GM18498 (cell line): ENCODE data around the gene CCHCR1.

Experiments
- ATAC-seq: cut with Tn5 transposase; IDR thresholded peaks from one replicate; pipeline ENCODE4 v1.9.1; 2021; ENCODE audit warnings: mild to moderate bottlenecking, moderate library complexity; ENCODE audit not compliant: unreplicated experiment

The CCHCR1 gene

DNA sequence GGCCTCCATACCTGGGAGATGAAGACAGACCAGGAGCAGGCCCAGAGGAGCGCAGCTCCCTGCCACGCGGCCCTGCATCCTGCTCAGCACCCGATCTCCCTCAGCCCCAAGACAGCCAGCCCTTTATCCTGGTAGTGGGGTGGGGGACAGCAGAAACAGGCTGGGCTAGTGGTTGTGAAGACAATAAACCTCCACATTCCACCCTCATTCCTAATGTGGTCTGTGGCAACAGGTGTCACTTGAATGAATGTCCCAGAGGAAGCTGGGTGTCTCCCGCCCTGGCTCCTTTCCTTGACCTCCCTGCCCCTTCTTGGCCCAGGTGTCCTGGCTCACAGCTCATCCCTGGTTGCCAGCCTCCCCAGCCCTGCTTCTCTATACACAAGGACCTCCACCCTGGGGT, 45.1 kb downstream of the CCHCR1 start, which contains the start of gene C6orf15:
Gene C6orf15, minus strand, starts transcription at position 98 of the 400 bp plus-strand sequence. Its CDS starts 20 bp downstream, at position 78.
- no peak for ATAC-seq

DNA sequence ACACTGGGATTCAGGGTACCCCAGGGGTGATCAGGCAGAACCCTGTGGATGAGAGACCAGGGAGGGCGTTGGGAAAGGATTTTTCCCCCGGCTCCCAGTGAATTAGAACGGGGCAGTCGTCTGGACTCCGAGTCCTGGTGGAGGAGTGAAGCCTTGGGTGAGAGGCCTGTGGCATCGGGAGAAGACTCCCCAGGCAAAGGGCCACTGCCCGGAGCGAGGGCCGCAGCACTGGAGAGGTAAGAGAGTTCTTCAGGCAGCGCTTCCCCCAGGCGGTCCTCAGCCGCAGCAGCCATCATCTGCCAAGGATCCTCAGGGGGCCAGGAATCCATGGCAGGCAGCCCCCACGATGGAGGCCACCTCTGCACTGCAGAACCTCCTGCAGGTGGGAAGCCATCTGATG, 45.9 kb downstream of the CCHCR1 start:
- no peak for ATAC-seq

DNA sequence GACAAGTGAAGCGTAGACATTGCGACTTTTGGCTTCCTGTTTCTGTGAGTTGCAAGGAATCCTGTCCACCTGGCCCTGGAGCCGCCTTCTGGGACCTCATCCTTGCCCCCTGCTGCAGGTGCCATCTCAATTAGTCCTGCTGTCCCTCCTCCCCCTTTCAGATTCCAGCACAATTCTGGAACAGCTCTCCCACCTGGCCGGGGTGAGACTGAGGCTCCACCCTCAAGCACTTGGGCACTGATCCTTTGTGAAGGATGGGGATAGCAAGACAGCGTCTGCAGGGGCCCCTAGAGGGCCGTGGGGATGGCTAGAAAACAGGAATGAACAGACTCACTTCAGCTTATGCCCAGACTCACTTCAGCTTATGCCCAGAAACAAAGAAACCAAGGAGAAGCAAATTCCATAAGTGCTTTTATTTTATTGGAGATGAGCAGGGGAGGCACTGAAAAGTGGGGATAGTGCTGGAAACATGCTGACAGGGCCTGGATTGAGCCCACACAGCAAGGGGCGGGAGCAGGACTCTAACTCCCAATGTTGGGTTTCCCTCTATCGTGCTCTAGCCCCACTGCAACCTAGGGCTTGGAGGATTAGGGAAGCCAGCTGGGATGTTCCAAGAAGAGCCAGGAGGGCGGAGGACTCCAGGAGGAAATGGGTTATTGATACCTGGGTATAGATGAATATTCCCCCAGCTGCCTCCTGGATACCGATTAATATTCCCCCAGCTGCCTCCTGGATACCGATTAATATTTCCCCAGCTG, 46.6 kb downstream of the CCHCR1 start:
- no peak for ATAC-seq

DNA sequence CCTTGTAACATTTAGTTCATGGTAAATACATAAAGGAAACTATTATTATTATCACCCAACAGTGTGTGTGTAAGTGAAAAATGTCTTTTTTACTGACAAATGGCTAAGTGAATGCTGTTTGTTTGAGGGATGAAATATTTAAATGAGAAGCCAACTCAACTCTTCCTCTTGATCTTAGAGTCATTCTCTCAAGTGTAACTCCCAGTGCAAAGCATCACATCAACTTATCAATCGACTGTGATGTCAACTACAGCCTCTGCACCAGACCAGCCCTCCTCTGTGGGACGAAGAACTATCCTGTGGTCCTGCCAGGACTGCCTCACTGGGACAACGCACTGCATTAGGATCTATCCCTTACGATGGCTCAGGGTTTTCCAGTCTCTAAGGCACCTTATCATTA, 50.5 kb downstream of the CCHCR1 start:
- ATAC-seq: no peak

DNA sequence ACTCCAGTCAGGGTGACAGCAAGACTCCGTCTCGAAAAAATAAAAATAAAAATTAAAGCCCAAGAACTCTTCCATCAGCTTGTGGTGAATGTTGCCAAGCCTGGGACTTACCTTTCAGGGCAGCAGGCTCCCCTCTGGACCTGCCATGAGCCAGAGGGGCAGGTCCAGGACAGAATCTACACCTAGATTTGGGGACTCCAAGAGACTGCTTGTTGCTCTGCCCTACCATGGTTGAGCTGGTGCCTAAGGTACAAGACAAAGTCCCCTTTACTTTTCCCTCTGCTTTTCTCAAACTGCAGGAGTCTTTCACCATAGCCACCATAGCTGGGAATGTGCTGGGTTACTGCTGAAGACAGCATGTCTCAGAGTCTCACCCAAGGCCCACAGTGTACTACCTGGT, 54.5 kb downstream of the CCHCR1 start:
- ATAC-seq: no peak

DNA sequence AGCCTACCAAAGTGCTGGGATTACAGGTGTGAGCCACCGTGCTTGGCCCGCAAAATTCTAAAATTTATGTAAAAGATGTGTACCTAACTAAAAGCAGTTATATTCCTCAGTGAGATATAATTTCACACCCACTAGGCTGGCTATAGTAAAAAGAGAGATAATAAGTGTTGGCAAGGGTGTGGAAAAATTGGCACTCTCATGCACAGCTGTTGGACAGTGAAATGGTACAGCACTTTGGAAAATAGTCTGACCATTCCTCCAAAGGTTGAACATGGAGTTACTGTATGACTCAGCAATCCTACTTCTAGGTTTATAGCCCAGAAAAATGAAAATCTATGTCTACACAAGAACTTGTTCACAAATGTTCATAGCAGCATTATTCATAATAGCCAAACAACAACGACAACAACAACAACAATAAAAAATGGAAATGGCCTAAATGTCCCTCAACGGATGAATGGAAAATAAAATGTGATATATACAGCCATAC, 59.1 kb downstream of the CCHCR1 start:
- ATAC-seq: no peak

DNA sequence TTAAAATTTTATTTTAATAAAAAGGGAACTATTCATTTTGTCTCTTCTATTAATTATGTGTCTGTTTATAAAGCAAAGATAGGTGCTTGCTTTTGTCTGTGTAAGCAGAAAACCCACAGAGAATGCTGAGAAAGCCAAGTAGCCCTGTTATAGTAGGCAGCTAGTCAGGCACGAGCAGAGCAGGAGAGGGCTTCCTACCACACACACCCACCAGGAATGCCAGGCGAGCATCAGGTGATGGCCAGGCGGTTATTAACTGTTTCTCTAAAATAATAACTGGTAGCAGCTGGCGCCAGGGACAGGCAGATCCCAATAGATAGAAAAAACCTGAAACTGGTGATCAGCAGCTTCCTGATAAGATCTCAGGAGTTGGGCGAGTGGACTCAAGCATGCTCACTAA, 60.9 kb downstream of the CCHCR1 start:
- ATAC-seq: no peak

DNA sequence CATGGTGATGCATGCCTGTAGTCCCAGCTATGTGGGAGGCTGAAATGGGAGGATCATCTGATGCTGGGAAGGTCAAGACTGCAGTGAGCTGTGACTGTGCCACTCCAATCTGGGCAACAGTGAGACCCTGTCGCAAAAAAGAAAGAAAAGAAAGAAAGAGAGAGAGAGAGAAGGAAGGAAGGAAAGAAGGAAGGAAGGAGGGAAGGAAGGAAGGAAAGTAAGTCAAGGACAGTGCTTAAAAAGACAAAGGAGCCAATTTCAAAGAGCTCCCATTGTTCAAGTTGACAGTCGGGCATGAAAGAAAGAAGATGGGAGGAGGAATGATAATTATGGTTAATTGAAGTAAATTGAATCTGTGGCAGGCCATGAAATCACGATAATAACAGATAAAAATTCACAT, 61.4 kb downstream of the CCHCR1 start:
- no peak for ATAC-seq

DNA sequence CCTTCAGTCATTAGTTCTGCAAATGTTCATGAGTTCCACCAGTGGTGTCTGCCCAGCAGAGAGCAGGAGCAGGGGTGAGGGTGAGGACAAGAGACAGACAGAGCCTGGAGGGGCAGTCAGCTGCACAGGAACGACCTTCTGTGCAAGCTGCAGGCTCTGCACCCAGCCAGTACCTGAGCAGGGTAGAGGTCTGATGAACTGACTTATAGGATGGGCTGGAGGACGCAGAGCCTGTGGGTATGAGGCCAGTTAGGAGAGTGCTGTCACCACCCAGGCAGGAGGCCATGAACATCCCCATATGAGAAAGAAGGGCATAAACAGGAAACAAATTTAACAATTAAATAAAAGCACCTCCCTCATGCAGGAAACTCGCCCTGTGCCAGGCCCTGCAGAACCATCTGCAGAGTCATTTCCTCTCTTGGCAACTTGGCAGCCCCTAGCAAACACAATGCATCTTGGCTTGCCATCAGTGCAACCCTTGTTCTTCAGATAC, 63.2 kb downstream of the CCHCR1 start:
- ATAC-seq: no peak

DNA sequence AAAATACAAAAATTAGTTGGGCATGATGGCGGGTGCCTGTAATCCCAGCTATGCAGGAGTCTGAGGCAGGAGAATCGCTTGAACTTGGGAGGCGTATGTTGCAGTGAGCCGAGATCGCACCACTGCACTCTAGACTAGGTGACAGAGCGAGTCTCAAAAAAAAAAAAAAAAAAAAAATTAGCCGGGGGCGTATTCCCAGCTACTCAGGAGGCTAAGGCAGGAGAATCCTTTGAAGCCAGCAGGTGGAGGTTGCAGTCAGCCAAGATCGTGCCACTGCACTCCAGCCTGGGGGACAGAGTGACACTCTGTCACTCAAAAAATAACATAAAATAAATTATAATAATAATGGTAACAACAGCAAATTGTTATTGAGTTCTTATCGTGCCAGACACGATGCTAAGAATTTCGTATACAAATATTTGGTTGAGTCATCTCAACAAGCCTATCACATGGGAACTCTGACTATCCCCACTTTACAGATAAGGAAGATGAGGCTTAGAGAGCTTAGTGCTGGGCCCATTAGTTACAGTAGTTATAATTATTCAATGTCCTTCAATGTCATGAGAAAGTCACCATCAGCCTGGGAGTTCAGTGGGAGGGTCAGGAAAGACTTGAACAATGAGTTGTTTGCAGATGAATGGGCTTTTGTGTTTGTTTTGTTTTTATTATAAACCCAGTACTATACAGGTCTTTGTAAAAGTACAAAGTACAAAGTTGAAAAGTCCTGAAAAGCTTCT, 64.7 kb downstream of the CCHCR1 start:
- no peak for ATAC-seq
